Upper lobe of right lung (tissue), 1 donor: ENCODE measurements around the gene SEC14L2. TPM values are rescaled to one million over a fixed set of nuclear protein-coding genes. Genes with fewer than 3 reads are reported as not detected.

Experiments used
- ATAC-seq: fragments of 200-7000 bp; cut with Tn5 transposase; one replicate; pipeline ENCODE4 v1.9.1; 2020; ENCODE audit warnings: mild to moderate bottlenecking, moderate library complexity
- DNase-seq: peaks from one replicate; pipeline ENCODE4 v3.0.0-alpha.2; 2020
- H3K27ac ChIP-seq: fragments of 200-600 bp; one replicate; pipeline ENCODE4 v1.8.0; 2022
- H3K27me3 ChIP-seq: fragments of 200-600 bp; one replicate; pipeline ENCODE4 v1.8.0; 2022; ENCODE audit warnings: mild to moderate bottlenecking
- H3K36me3 ChIP-seq: fragments of 200-600 bp; one replicate; pipeline ENCODE4 v1.8.0; 2022
- H3K4me1 ChIP-seq: fragments of 200-600 bp; one replicate; pipeline ENCODE4 v1.8.0; 2022
- H3K4me3 ChIP-seq: fragments of 200-600 bp; one replicate; pipeline ENCODE4 v1.8.0; 2022; ENCODE audit warnings: mild to moderate bottlenecking
- H3K9me3 ChIP-seq: fragments of 200-600 bp; one replicate; pipeline ENCODE4 v1.8.0; 2022
- CTCF ChIP-seq: fragments of 200-600 bp; IDR thresholded peaks from one replicate; pipeline ENCODE4 v1.8.0; 2022; ENCODE audit warnings: antibody characterized with exemption
- intact Hi-C: fragments of 100-400 bp; cut with DNase I; formaldehyde crosslinking; loops from one replicate; pipeline ENCODE4 v1.11.0; 2022
- total RNA-seq: library from RNA; stranded (reverse); fragmentation: NEBNext Ultra II Directional; extraction: Animal tissue kit (Norgen Biotek cat#: 25700); gene quantifications from one replicate; pipeline ENCODE4 v1.2.1, GENCODE V29; 2021
- donor health status: DM: no; HTN: yes; CAD: no; lungs with severe emphysema.

SEC14L2 gene
- total RNA-seq, 1 donor from 2014 or later, result 7.1 TPM

GRCh38 chr22:30427871-30428270 lies 31.1 kb downstream of the SEC14L2 start:
- H3K27me3 ChIP-seq, result no peaks in the 10 kb centered on the region
- H3K27ac ChIP-seq, result no peak overlapping the region
- DNase-seq (no peak), ATAC-seq (no peak)
- no peak overlapping the region for H3K4me3 ChIP-seq
- TF ChIP-seq CTCF, result no peak
- intact Hi-C loops, result no loop called here
- no peaks in the 10 kb centered on the region for H3K36me3 ChIP-seq
- H3K9me3 ChIP-seq, result no peaks in the 10 kb centered on the region
- H3K4me1 ChIP-seq, result peaks cover 22% of the 10 kb centered on the region

GRCh38 chr22:30429887-30430286 lies 33.1 kb downstream of the SEC14L2 start:
- Histone ChIP-seq H3K27ac (no peak overlapping the region), H3K4me1 (peaks cover 13% of the 10 kb centered on the region), H3K36me3 (no peaks in the 10 kb centered on the region), H3K27me3 (no peaks in the 10 kb centered on the region), H3K9me3 (no peaks in the 10 kb centered on the region), H3K4me3 (no peak overlapping the region)
- TF ChIP-seq CTCF, result no peak
- DNase-seq, result no peak
- no peak for ATAC-seq
- intact Hi-C loops, result no loop called here

DNA sequence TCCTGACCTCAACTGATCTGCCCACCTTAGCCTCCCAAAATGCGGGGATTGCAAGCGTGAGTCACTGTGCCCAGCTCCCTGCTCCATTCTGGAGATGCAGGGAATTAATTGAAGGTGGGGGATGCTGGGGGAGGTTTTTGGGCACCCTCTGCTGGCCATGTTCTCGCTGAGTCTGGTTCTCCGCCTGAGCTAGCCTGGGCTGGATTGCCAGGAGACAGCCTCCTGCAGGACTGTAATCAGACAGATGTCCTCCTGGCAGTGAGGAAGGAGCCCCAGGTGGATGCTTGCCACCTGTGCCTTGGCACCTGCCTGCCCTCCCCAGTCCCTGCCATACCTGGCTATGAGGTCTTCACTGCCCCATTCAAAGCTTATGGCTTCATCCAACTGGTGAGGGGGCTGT lies 34.1 kb downstream of the SEC14L2 start:
- Histone ChIP-seq H3K27ac (no peak overlapping the region), H3K27me3 (no peaks in the 10 kb centered on the region), H3K4me3 (no peak overlapping the region), H3K36me3 (no peaks in the 10 kb centered on the region), H3K4me1 (peaks cover 7% of the 10 kb centered on the region), H3K9me3 (no peaks in the 10 kb centered on the region)
- intact Hi-C loops, result no loop called here
- ATAC-seq (no peak), DNase-seq (no peak)
- no peak for TF ChIP-seq CTCF

GRCh38 chr22:30432096-30432495 lies 35.3 kb downstream of the SEC14L2 start:
- TF ChIP-seq CTCF, result no peak
- Histone ChIP-seq H3K27ac (no peak overlapping the region), H3K27me3 (no peaks in the 10 kb centered on the region), H3K36me3 (no peaks in the 10 kb centered on the region), H3K9me3 (no peaks in the 10 kb centered on the region), H3K4me3 (no peak overlapping the region), H3K4me1 (no peaks in the 10 kb centered on the region)
- no peak for ATAC-seq
- DNase-seq, result no peak
- intact Hi-C loops, result no loop called here

GRCh38 chr22:30432520-30432919 lies 35.7 kb downstream of the SEC14L2 start:
- intact Hi-C loops, result no loop called here
- no peaks in the 10 kb centered on the region for H3K4me1 ChIP-seq

More at GRCh38 chr22:30432520-30432919, 35.7 kb downstream of the SEC14L2 start:
- ATAC-seq, result no peak
- H3K27ac ChIP-seq, result no peak overlapping the region
- H3K9me3 ChIP-seq, result no peaks in the 10 kb centered on the region
- no peak for DNase-seq
- H3K27me3 ChIP-seq, result no peaks in the 10 kb centered on the region
- no peak overlapping the region for H3K4me3 ChIP-seq
- TF ChIP-seq CTCF, result no peak
- H3K36me3 ChIP-seq, result no peaks in the 10 kb centered on the region
